Measurements from ENCODE around the gene MT1G.
A peak's percentile ranks its signal among the peaks of the same experiment; 100 is the strongest.
"Not testable (repeated sequence)": the region's sequence is repeated elsewhere in the genome, so short reads cannot be mapped to it uniquely, and the experiment has no call there.

The MT1G gene

DNA sequence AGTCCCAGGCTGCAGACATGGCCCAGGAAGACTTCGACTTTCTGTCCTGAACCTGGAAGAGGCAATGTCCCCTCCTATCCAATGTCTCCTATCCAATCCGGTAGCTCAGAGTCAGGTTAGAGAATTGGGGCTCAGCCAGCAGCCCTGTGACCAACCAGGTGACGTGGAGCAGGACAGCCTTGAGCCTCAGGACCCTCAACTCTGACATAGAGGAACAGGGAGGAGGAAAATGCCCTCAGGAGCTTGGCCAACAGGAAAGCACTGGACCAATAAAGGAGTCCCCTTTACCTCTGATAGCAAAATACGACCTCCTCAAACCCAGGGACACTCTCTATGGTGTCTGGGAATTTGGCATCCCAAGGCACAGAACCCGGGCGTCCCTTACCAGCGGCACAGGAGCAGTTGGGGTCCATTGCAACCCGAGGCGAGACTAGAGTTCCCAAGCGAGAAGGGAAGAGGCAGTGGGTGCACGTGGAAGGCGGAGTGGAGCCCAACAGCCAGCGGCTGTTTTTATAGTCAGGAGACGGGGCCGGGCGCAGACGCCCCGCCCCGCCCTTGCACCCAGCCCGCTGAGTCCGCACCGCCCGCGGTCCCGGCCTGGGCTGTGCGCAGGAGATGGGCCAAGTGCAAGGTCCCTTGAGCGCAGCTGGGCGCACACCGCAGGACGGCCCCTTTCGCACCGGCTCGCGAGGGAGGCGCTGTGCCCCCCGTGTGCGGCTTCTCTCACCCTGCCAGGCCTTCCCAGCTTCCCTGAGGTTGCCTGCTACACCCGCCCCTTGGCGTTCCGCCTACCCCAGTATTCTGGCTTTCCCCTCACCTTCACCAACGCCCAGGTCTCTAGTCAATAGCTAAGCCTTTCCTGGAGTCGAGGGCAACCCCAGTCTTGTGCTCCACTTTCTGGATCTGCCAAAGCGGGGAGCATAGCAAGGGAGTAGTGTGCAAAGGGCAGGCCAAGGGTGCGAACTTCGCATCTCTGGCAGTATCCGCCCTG is at the start of gene MT1G:
TSS of gene MT1G (minus strand) at position 485 of the 991 bp plus-strand sequence. CDS start at position 413, 72 bp downstream.
- peaks cover 40% of the 10 kb centered on the region for H3K4me1 Mint-ChIP-seq (ENCODE audit: low read depth)
- H3K27me3 Mint-ChIP-seq (ENCODE audit: low read depth): peaks cover 49% of the 10 kb centered on the region
- H3K27ac Mint-ChIP-seq: no peak within 1 kb of the TSS
- peaks cover 3% of the 10 kb centered on the region for H3K36me3 Mint-ChIP-seq (ENCODE audit: low read depth)
- peak within 1 kb of the TSS; percentile 70 for H3K4me3 Mint-ChIP-seq
- DNase-seq (ENCODE audit: low spot score): peak; percentile 44
- no peaks in the 10 kb centered on the region for H3K9me3 Mint-ChIP-seq

DNA sequence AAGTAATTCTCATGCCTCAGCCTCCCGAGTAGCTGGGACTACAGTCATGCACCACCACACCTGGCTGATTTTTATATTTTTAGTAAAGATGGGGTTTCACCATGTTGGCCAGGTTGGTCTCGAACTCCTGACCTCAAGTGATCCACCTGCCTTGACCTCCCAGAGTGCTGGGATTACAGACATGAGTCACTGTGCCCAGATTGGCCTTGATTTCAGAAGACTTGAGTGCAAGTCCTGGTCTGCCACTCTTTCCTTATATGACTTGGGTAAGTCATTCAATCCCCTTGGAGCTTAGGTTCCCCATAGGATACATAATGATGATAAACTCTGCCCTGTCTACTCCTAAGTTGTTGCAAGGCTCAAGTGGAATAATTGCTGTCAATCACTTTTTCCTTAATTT is 49.7 kb upstream of the MT1G start:
- H3K36me3 Mint-ChIP-seq (ENCODE audit: low read depth): not testable (repeated sequence)

DNA sequence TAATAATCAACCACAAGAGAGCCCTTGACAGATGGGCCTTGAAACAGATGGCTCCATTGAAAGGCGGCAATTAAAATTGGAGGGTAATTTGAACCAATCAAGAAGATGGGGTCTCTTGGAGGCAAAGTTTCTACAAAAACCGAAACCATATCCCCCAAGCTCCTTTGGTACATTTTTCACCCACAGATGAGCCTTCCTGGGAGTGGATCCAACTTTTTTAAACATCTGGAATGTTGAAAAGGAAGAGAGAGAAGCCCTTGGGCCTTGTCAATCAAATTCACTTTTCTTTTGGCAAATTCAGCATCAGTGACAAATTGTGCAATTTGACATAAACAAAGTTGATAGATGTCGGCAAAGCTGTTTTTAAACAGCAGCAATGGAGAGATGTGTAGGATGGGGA is 48.9 kb upstream of the MT1G start:
- no peak overlapping the region for H3K4me3 Mint-ChIP-seq
- H3K4me1 Mint-ChIP-seq (ENCODE audit: low read depth): no peaks in the 10 kb centered on the region
- H3K27me3 Mint-ChIP-seq (ENCODE audit: low read depth): peaks cover 4% of the 10 kb centered on the region
- H3K9me3 Mint-ChIP-seq: no peaks in the 10 kb centered on the region
- H3K27ac Mint-ChIP-seq: no peak overlapping the region
- no peaks in the 10 kb centered on the region for H3K36me3 Mint-ChIP-seq (ENCODE audit: low read depth)
- DNase-seq (ENCODE audit: low spot score): no peak

More for the DNA sequence above, 49.7 kb upstream of the MT1G start:
- H3K27ac Mint-ChIP-seq; H3K27me3 Mint-ChIP-seq (ENCODE audit: low read depth); H3K4me3 Mint-ChIP-seq; DNase-seq (ENCODE audit: low spot score); H3K4me1 Mint-ChIP-seq (ENCODE audit: low read depth); H3K9me3 Mint-ChIP-seq: not testable (repeated sequence)

DNA sequence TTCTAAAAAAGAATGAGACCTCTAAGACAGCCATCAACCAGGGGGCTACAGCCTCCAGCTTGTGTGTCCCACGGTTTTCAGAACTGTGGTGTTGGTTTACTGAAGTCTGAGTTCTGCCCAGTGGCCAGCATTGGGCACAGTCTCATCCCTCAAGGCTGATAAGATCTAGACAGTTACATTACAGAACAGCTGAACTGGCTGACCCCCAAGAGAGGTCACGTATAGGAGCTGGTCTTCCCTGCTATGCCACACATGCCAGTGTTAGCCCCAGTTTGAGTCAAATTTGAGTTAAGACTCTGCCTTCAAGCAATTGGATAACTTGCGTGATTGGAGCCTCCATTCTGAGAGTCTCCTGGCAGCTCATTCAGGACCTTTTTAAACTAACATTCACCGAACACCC is 47.3 kb upstream of the MT1G start:
- no peak overlapping the region for H3K27ac Mint-ChIP-seq
- H3K9me3 Mint-ChIP-seq: no peaks in the 10 kb centered on the region

GRCh38 chr16:56713794-56714193 is 45.9 kb upstream of the MT1G start:
- H3K4me3 Mint-ChIP-seq: no peak overlapping the region
- H3K27ac Mint-ChIP-seq: no peak overlapping the region

More for the DNA sequence above, 47.3 kb upstream of the MT1G start:
- no peaks in the 10 kb centered on the region for H3K36me3 Mint-ChIP-seq (ENCODE audit: low read depth)
- peaks cover 5% of the 10 kb centered on the region for H3K4me1 Mint-ChIP-seq (ENCODE audit: low read depth)
- DNase-seq (ENCODE audit: low spot score): no peak
- H3K4me3 Mint-ChIP-seq: no peak overlapping the region
- no peaks in the 10 kb centered on the region for H3K27me3 Mint-ChIP-seq (ENCODE audit: low read depth)

DNA sequence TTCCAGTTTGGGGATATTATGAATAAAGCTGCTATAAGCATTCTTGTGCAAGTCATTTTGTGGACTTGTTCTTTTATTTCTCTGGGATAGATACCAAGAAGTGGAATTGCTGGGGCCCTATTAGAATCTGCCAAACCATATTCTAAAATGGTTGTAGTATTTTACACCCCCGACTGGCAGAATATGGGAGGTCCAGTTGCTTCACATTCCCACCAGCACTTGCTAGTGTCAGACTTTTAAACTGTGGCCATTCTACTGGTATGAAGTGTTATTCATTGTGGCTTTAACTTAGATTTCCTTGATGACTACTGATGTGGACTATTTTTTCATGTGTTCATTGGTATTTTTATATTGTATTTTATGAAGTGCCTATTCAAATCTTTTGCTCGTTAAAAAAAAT is 44.0 kb upstream of the MT1G start:
- no peaks in the 10 kb centered on the region for H3K36me3 Mint-ChIP-seq (ENCODE audit: low read depth)
- H3K27ac Mint-ChIP-seq: no peak overlapping the region
- no peak overlapping the region for H3K4me3 Mint-ChIP-seq
- DNase-seq (ENCODE audit: low spot score): no peak
- H3K27me3 Mint-ChIP-seq (ENCODE audit: low read depth): no peaks in the 10 kb centered on the region
- H3K4me1 Mint-ChIP-seq (ENCODE audit: low read depth): peaks cover 16% of the 10 kb centered on the region
- H3K9me3 Mint-ChIP-seq: no peaks in the 10 kb centered on the region

More at GRCh38 chr16:56713794-56714193, 45.9 kb upstream of the MT1G start:
- no peaks in the 10 kb centered on the region for H3K9me3 Mint-ChIP-seq
- no peaks in the 10 kb centered on the region for H3K27me3 Mint-ChIP-seq (ENCODE audit: low read depth)
- no peak for DNase-seq (ENCODE audit: low spot score)
- H3K4me1 Mint-ChIP-seq (ENCODE audit: low read depth): peaks cover 10% of the 10 kb centered on the region
- H3K36me3 Mint-ChIP-seq (ENCODE audit: low read depth): no peaks in the 10 kb centered on the region

- Mint-ChIP-seq H3K9me3 (no peaks in the 10 kb centered on the region), H3K4me3 (no peak overlapping the region), H3K27me3 (ENCODE audit: low read depth) (no peaks in the 10 kb centered on the region), H3K4me1 (ENCODE audit: low read depth) (peaks cover 16% of the 10 kb centered on the region), H3K27ac (no peak overlapping the region), H3K36me3 (ENCODE audit: low read depth) (no peaks in the 10 kb centered on the region)
- no peak for DNase-seq (ENCODE audit: low spot score)
Observed at GRCh38 chr16:56710181-56710737, 42.4 kb upstream of the MT1G start.

DNA sequence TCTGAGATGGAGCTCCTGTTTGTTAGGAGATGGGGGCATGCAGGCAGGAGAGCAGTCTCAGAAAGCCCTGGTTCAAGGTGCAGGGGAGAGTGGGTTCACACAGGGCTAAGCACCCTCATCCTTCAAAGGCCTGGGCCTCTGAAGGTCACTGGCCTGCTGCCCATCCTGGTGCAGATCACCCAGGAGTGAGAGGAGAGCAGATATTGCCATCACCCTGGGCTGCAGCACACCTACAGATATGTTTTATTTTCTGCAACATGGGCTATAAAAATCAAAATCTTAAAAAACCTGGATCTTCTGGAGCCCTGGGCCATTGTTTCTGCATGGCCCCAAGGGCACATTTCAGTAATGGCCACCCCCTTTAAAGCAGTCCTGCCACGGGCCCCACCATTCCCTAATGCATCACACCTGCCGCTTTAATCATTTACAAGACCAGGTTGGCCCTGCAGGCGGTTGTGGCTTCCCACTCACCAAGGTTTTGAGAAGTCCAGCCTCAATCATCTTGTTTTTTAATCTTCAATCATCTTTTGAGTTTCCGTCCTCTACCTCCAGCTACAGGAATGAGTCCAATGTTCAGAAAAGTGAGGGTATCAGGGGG is 41.7 kb upstream of the MT1G start:
- no peaks in the 10 kb centered on the region for H3K36me3 Mint-ChIP-seq (ENCODE audit: low read depth)
- H3K4me3 Mint-ChIP-seq: peak overlapping the region; percentile 53
- no peak for DNase-seq (ENCODE audit: low spot score)
- no peaks in the 10 kb centered on the region for H3K9me3 Mint-ChIP-seq
- H3K4me1 Mint-ChIP-seq (ENCODE audit: low read depth): peaks cover 16% of the 10 kb centered on the region
- no peaks in the 10 kb centered on the region for H3K27me3 Mint-ChIP-seq (ENCODE audit: low read depth)
- H3K27ac Mint-ChIP-seq: no peak overlapping the region

DNA sequence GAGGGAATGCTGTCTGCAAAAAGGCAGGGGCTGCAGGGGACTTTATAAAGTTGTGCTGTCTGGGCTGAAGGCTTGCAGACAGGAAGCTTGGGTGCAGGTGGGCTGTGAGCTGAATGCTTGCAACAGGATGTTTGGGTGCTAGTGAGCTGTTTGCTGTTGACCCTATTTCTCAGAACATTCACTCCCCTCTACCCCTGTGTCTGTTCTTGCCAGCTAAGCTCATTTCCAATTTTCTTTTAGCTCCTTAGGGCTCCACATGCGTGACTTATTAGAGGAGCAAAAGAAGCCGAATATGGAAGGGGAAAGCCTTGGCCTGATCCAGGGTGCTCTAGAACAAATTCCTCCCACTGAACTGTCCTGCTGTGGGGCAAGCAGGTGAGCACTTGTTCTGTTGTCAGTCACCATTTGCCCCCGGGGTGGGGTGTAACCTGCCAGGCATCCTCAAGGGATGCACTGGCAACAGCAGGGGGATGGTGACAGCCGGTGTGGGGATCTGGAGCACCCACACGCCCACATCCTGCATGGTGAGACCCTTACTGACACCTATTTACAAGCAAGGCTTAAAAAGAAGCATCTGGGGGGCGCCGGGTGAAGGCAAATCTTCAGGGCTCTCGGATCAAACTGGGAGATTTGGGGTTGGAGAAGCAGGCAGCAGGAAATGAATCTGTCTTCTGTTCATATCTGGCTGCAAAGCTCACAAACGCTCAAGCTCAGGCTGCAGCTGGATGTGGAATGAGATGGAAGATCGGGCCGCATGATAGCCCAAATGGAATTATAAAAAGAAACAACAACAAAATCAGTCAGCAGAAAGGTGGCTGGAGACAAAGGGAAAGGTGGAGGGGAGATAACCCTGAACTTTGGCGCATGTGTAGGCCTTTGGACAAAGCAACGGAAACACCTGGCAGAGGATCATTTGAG is 40.9 kb upstream of the MT1G start:
- no peak for DNase-seq (ENCODE audit: low spot score)
- Mint-ChIP-seq H3K36me3 (ENCODE audit: low read depth) (no peaks in the 10 kb centered on the region), H3K4me3 (peak overlapping the region; percentile 53), H3K4me1 (ENCODE audit: low read depth) (peaks cover 16% of the 10 kb centered on the region), H3K27ac (peak overlapping the region; percentile 39), H3K9me3 (no peaks in the 10 kb centered on the region), H3K27me3 (ENCODE audit: low read depth) (no peaks in the 10 kb centered on the region)

- no peak overlapping the region for H3K4me3 Mint-ChIP-seq
- no peaks in the 10 kb centered on the region for H3K36me3 Mint-ChIP-seq (ENCODE audit: low read depth)
- no peak overlapping the region for H3K27ac Mint-ChIP-seq
- no peak for DNase-seq (ENCODE audit: low spot score)
- H3K4me1 Mint-ChIP-seq (ENCODE audit: low read depth): peaks cover 8% of the 10 kb centered on the region
- no peaks in the 10 kb centered on the region for H3K27me3 Mint-ChIP-seq (ENCODE audit: low read depth)
- no peaks in the 10 kb centered on the region for H3K9me3 Mint-ChIP-seq
Observed at GRCh38 chr16:56702836-56703235, 35.0 kb upstream of the MT1G start.

- no peaks in the 10 kb centered on the region for H3K36me3 Mint-ChIP-seq (ENCODE audit: low read depth)
- no peak overlapping the region for H3K27ac Mint-ChIP-seq
- H3K9me3 Mint-ChIP-seq: no peaks in the 10 kb centered on the region
- no peaks in the 10 kb centered on the region for H3K27me3 Mint-ChIP-seq (ENCODE audit: low read depth)
- DNase-seq (ENCODE audit: low spot score): no peak
- peaks cover 8% of the 10 kb centered on the region for H3K4me1 Mint-ChIP-seq (ENCODE audit: low read depth)
- no peak overlapping the region for H3K4me3 Mint-ChIP-seq
Observed at GRCh38 chr16:56701534-56701933, 33.7 kb upstream of the MT1G start.

GRCh38 chr16:56700631-56701030 is 32.8 kb upstream of the MT1G start:
- DNase-seq (ENCODE audit: low spot score): no peak
- Mint-ChIP-seq H3K36me3 (ENCODE audit: low read depth) (no peaks in the 10 kb centered on the region), H3K9me3 (no peaks in the 10 kb centered on the region), H3K4me1 (ENCODE audit: low read depth) (peaks cover 8% of the 10 kb centered on the region), H3K27ac (no peak overlapping the region), H3K27me3 (ENCODE audit: low read depth) (no peaks in the 10 kb centered on the region), H3K4me3 (no peak overlapping the region)

GRCh38 chr16:56700195-56700594 is 32.3 kb upstream of the MT1G start:
- no peak overlapping the region for H3K27ac Mint-ChIP-seq
- no peak overlapping the region for H3K4me3 Mint-ChIP-seq
- H3K4me1 Mint-ChIP-seq (ENCODE audit: low read depth): peaks cover 8% of the 10 kb centered on the region
- H3K36me3 Mint-ChIP-seq (ENCODE audit: low read depth): no peaks in the 10 kb centered on the region
- H3K27me3 Mint-ChIP-seq (ENCODE audit: low read depth): no peaks in the 10 kb centered on the region
- H3K9me3 Mint-ChIP-seq: no peaks in the 10 kb centered on the region
- no peak for DNase-seq (ENCODE audit: low spot score)

Measured in T-helper 2 cell treated with Interferon-gamma antibody and Interleukin-4, amounts not matched to agents 5 μg/mL and 100 μg/mL, for 36 hours (primary cell).